Measurements from ENCODE around the gene ADAR.

DNA sequence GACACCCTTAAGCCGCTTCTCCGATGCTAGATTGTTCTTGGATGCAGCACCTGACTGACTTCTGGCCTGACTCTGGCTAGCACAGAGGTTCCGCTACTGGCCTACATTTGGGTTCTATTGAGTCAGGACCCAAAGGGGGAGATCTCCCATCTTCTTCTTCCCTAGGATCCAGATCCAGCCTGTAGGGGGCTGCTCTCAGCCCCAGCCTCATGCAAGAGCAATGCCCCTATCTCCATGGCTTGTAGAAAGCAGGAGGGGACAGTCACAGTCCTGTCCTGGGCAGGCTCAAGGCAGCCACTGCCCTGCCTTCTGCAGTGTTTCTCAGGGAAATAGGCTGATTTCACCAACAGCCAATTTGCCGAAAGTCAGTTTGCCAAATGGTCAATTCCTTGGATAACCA lies 6.3 kb upstream of the ADAR start:
- no peak for TF ChIP-seq EZH2phosphoT487 (IDR thresholded peaks at IDR 0.05; ENCODE audit: insufficient read depth, low read depth)
- TF ChIP-seq EZH2 (IDR thresholded peaks at IDR 0.05; ENCODE audit: insufficient read depth, poor library complexity, severe bottlenecking): no peak
